HG03103 (cell line): ENCODE measurements around the gene MAPK9.
"Not testable (repeated sequence)": the region's sequence is repeated elsewhere in the genome, so short reads cannot be mapped to it uniquely, and the experiment has no call there.

Source experiments
- ATAC-seq: cut with Tn5 transposase; IDR thresholded peaks from one replicate; pipeline ENCODE4 v1.9.1; 2021; ENCODE audit warnings: low read depth; ENCODE audit not compliant: unreplicated experiment

The MAPK9 gene

DNA sequence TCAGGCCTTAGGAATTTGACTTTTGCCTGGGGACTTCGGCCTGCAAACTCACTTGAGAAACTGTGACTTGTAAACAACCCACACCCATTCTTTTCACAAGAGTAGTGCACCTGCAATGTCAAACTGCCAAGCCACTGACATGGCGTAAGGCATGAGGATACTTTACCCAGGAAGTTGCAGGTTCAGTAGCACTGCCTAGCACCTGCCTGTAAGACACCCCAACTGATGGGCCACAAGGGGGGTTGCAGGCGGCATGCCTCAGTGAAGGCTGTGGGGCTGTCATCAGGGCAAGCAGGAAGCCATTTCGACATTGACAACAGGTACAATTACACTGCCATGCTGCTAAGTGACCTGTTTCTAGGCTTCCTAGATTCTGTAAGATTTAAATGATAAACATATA lies 41.6 kb downstream of the MAPK9 start:
- ATAC-seq = no peak

DNA sequence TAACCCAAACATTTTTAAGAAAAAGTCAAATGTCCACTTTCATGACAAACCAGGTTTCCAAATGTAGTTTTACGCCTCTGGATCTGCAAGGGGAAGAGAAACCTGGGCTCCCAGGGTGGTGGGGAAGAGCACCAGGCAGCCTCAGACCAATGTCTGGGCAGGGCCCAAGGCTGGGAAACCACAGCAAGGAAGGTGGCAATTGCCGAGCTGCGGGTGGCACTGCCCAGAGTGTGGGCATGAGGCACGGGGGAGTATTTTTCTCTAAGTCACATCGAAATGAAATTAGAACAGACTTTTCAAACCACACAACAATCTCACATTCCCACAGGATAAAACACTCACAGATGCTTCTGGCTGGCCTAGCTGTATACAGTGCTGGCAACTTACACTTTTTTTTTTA lies 50.3 kb downstream of the MAPK9 start:
- no peak for ATAC-seq

DNA sequence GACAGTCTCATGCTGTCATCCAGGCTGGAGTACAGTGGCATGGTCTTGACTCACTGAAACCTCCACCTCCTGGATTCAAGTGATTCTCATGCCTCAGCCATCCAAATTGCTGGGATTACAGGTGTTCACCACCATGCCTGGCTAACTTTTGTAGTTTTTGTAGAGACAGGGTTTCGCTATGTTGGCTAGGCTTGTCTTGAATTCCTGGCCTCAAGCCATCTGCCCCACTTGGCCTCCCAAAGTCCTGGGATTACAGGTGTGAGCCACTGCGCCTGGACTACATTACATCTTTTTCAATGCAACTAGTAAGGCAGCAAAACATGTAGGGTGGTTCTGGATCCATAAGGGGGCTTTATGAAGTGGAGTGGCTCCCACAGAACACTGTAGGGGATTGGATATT lies 53.3 kb downstream of the MAPK9 start:
- ATAC-seq = no peak

DNA sequence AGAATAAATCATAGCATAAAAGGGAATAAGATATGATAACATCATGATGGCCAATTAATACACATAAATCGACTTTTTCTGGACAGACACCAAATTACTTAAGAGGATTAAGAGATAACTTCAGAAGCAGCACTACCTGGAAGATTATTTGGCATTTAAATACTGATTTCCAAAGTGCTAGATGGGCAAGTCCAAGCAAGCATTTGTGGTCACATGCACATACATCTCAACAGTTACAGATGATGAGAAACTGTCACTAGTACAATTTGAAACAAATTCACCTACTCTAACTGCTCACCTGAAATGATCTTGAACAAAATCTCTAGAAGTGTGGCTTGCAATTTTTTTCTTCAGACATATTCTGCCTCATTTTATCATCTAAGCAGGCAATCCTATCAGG lies 56.0 kb downstream of the MAPK9 start:
- ATAC-seq = no peak

DNA sequence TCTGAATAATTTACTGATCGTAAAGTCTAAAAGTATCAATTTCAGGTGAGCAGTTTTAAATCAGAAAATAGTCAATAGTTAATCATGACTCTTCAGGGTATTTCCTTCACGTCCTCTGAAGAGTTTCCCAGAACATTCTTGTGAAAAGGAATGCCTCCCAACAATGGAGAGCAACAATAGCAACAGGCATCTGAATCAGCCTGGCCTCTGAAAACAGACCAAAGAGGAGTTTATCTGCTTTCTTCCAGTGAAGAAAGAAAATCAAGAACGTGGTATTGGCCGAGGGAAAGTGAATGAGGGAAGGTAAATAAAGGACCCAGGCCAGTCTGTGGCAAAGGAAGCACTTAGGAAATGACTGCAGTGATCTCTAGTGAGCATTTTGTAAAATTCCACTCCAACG lies 56.8 kb downstream of the MAPK9 start:
- ATAC-seq = no peak

DNA sequence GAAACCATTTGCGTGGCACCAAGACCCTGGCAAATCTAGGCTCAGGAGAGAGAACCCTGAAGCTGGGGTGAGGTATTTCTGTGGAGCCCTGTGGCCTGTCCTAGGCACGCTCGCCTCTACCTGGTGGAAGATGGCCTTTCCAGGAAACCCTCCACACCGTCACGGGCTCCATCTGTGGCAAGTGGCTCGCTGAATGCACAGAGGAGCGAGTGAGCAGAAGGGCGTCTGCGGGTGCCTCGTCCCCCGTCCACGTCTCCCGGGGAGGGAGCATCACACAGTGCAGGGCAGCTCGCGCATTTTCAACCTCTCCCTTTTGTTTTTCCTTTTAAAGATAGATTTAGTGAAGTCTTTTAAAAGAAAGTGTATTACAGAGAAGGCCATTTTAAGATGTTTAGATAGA lies 57.6 kb downstream of the MAPK9 start:
- no peak for ATAC-seq

DNA sequence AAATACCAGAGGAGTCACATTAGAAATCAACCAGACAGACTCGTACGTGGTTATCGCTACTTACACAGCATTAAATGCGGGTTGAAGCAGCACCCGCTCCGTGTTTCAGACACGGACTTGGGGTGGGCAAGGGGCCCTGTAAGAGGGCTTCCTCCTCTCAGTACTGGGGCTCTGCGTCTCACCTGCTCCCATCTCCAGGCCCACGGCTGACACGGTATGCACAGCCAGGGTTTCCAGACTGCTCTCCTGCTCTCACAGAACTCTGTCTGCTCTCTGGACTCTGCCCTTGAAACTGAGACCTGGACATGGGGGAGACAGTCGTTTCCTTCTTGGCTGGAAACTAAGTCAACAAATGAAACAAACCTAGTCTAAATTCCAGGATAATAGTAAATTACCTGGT lies 58.2 kb downstream of the MAPK9 start:
- no peak for ATAC-seq

DNA sequence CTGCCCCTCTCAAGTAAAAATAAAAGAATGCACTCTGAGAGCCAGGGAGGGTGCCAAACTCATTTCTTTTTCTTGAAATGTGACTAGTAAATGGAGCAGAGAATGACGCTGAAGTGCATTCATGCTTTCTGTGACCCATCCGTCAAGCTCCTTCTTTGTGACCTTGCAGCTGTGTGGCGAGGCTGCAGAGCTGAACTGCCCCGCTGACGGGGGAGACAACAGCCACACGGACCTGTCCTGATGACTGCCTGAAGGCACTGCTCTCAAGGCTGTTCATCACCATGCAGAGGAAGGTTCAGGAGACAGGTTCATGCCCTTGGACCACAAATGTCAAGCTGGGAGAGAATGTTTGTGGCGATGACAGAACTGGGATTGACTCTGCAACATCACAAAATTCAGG lies 61.9 kb downstream of the MAPK9 start:
- no peak for ATAC-seq

DNA sequence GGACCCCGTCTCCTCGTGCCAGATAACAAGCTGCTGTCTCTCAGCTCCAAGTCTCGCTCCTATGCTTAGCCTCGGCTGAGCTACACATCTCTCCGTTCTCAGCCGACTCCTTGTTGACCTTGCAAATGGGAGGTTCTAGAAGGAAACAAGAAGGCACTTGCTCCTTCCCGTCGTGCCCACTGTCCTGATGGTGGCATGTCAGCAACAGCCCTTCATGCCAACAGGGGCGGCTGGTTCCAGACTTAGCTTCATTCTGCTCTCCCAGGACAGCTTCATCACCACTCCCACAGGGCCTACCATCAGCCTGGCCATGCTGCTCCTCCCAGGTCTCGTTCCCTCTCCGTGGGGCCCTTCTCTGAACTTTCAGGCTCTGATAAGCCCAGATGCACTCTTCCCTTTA lies 69.8 kb downstream of the MAPK9 start:
- ATAC-seq = no peak

DNA sequence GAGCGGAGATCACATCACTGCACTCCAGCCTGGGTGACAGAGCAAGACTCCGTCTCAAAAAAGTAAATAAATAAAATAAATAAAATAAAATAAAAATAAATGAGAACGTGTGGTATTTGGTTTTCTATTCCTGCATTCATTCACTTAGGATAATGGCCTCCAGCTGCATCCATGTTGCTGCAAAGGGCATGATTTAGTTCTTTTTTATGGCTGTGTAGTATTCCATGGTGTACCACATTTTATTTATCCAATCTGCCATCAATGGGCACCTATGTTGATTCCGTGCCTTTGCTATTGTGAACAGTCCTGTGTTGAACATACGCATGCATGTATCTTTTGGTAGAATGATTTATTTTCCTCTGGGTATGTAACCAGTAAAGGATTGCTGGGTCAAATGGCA lies 74.1 kb downstream of the MAPK9 start:
- no peak for ATAC-seq

DNA sequence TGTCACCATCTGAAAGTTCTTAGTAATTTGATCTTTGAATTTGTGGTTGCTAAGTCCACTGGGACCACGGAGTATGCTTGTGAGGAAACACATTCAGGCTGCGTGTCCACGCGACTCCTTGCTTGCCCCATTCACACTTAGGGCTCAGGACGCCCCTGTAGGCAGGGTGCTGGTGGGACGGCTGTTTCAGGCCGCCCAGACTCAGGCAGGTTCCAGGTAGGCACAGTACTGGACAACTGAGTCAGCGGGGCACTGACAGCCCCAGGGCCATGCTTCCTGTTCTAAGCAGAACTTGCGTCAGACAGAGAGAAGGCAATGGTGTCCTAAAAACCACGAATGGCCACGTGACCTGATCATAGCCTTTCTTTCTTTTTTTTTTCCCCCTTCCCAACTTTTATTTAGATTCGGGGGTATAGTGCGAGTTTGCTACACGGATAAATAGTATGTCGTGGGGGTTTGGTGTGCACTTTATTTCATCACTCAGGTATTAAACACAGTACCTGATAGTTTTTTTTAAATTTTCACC lies 75.2 kb downstream of the MAPK9 start:
- no peak for ATAC-seq

DNA sequence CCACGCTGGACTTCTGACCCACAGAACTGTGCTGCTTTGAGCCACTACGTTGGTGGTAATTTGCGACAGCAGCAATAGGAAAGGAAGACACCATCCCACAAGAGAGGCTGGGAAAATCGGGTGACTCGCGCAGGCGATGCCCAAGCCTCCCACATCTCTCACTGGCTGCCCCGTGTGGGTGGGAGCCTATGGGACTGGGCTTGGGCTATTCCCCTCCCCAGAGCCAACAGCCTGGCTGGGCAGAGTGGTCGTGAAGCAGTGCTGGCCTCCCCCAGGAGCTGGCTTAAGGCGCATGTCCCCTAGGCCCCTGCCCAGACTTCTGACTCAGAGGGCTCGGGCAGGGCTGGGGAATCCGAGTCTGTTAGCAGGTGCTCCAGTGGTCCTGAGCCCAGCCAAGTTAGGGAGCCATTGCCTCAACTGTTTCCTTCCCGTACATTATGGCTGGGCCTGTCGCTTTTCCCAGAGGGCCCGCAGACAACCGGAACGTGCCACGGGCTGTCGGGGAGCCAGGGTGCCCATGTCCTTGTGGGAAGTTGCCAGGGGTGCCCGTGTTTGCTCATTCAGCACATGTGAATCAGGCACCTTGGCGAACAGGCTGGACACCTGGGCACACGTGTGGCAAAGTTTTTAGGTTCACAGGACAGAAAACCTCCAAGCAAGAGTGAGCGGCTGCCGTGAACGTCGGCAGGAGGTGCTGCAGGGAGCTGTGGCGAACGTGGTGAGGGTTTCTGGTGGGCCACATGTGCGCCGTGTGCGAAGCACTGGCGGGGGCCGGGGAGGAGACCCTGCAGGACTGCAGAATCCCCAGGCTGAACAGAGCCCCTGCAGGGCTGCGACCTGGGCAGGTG lies 75.9 kb downstream of the MAPK9 start:
- no peak for ATAC-seq

DNA sequence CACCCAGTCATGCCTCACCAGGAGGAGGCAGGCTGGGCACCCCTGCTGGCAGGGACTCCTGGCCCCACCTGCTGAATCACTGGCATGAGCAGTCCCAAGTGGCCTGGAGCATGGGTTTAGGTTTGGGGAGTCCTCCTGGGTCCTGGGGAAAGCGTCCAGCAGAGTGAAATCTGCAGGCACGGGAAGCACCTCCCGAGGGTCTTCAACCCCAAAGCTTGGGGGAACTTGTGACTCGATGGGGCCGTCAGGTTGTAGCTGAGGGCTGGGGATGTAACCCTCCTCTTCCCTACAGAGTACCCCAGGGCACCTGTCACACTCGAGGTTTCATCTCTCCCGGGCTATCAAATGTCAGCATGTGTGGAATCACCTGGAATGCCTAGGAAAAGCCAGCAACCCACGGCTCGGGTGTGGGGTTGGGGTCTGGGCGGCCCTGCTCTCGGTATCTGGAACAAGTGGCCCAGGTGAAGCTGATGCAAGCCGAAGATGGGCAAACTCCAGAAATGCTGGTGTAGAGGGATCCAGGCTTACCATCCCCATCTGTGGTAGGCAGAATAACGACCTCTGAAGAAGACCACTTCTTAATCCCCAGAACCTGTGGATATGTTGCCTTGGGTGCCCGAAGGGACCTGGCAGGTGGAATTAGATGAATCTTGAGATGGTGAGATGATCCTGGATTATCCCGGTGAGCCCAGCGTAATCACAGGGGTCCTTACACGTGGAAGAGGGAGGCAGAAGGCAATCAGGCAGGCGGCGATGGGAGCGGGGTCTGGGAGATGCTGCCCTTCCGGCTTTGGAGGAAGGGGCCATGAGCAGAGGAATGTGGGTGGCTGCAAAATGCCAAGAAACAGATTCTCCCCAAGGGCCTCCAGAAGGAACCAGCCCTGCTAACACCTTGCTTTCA lies 76.8 kb downstream of the MAPK9 start:
- ATAC-seq = no peak

DNA sequence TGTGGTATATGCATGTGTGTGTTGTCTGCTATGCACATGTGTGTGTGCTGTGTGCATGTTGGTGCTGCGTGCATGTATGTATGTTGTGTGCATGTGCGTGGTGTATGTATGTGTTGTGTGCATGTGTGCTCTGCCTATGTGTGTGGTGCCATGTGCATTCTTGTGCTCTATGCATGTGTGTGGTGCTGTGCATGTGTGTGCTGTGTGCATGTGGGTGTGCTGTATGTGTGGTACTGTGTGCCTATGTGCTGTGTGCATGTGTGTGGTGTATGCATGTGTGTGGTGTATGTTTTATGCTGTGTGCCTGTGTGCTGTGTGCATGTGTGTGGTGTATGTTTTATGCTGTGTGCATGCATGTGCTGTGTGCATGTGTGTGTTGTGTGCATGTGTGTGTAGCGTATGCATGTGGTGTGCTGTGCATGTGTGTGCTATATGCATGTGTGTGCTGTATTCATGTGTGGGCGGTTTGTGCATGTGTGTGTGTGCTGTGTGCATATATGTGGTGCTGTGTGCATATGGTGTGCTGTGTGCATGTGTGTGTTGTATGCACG lies 78.2 kb downstream of the MAPK9 start:
- ATAC-seq = no peak

DNA sequence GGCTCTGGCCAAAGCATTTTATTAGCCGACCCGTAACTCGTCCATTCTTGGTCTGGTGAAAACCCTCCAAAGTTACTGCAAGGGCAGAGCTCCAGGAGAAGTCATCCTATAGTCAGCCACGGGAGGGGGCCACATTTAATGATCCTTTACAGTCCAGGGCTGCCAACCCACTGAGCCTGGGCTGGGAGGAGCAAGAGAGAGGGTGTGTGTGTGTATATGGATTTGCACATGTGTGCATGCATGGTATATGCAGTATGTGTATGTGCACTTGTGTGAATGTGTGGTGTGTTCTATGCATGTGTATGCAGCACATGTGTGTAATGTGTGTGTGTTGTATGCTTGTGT lies 78.7 kb downstream of the MAPK9 start:
- ATAC-seq = no peak

DNA sequence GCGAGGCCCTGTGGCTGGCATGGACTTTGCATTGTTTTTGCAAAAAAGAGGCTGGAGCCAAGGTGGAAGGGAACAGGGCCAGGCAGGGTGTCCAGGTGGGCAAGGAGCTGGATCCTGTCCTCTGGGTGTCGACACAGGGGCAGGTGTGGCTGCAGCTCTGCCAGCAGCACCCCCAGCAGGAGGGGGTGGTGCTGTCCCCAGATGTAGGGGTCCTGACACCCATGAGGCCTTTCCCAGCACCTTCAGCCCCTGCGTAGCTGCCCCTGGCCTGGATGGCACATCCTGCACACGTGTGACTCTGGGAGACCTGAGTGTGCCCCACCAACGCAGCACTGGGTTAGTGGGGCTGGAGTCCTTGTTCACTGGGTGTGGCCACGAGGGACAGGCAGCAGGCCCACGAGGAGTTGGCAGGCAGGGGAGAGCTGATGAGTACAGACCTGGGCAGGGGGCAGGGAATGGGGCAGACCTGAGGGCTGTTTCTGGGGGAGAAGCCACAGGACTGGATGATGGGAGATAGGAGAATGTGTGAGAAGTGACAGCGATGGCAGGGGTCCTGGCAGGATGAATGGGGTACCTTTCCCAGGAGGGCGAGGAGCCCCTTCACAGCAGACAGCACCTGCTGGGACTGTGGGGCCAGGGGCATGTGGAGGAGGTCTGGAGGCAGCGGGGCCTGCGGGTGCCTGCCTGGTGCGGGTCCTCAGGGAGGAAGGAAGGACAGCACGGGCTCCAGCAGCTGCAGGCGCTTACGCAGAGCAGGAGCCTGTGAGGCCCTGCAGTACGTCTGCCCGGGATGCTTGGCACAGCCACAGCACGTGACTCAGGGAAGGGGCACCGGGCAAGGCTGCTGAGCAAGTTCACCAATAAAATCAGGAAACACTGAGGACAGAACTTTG lies 79.3 kb downstream of the MAPK9 start:
- ATAC-seq = no peak

DNA sequence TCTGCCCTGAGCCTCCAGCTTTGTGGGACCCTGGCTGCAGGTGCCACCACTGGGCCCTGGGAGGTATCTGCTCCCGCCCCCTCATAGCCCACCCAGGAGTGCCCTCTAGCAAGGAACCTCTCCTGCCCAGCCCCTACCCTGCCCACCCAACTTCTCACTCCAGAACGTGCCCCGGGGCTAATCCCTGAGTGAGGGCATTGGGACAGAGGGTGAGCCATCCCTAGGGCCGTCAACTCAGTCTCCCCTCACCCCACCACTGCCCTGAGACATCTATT lies 80.2 kb downstream of the MAPK9 start:
- ATAC-seq = no peak

DNA sequence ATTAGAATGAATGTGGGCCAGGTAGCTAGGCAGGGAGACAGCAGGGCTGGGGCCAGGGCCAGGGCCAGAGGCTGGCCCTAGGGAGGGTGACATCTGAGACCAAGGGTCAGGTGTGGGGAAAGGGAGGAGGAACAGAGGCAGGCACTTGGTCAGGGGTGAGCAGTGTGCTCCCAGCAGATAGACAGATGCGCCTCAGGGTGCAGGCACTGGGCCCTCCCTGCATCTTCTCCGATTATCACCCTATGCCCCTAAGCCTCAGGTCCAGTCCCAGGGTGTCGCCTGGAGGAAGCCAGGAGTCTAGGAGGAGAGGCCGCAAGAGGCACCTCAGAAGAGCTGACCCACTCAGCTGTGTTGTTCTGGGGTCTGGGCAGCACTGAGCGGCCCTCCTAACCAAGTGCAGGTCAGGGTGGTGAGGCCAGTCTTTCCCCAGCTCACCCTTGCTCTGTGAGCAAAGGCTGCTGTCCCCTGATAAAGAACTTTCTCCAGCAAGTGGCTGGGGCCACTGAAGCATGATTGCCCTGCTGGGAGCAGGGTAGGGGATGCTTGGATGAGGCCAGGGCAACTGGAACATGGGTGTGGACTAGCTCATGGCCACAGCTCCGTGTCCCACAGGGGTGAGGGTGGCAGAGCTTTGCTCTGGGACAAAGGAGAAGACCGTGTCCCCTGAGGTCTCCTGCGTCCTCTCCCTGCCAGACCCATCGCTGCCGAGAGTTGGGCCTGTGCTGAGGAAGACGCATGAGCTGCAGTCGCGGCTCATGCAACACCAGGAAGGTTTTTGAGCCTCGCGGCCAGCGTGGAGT lies 80.7 kb downstream of the MAPK9 start:
- ATAC-seq = no peak

DNA sequence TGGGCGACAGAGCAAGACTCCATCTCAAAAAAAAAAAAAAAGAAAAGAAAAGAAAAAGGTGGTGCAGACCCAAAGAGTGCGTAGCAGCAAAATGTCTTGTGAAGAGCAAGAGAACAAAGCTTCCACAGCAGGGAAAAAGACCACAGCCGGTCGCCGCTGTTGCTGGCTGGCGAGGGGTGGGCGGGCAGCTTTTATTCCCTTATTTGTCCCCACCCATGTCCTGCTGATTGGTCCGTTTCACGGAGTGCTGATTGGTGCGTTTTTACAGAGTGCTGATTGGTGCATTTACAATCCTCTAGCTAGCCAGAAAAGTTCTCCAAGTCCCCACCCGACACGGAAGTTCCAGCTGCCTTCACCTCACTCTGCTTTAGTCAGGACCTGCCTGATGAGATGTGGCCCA lies 81.8 kb downstream of the MAPK9 start:
- ATAC-seq = not testable (repeated sequence)

DNA sequence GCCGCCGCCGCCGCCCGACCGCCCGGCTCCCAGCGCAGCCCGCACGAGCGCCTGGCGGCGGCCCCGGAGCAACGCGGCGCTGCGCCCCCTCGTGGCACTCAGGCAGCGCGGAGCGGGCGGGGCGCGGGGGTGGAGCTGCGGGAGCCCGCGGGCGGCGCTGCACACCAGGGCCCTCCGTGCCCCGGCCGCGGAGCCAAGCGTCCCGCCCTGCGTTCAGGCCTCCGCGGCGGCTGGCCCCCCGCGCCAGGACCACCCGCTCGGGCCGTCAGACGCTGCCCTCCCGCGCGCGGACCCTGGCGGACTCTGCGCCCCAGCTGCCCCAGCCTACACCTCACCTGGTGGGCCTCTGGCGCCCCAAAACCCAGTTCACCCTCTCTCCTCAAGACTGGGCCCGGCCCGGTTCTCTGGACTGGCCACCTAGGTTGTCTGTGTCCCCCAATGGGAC lies 82.7 kb downstream of the MAPK9 start, which contains the start of gene RASGEF1C:
RASGEF1C (minus strand) TSS at position 75 of the 445 bp plus-strand sequence. CDS start 71,159 bp downstream, outside the sequence.
- peak; percentile 76 for ATAC-seq
